K562 (cell line): ENCODE measurements around the gene TTL. TPM values are rescaled to one million over a fixed set of nuclear protein-coding genes. Genes with fewer than 3 reads are reported as not detected.
A peak's percentile ranks its signal among the peaks of the same experiment; 100 is the strongest.

Source experiments
- BHLHE40 ChIP-seq: IDR thresholded peaks from 2 replicates; pipeline ENCODE4 v1.6.1; 2011; ENCODE audit warnings: low read length, improper control_type of control experiment
- CCAR2 ChIP-seq: fragments of 200-400 bp; formaldehyde crosslinking; IDR thresholded peaks from 2 replicates; pipeline ENCODE4 v1.6.1; 2017; ENCODE audit warnings: mild to moderate bottlenecking, low read depth, low read length
- FUS ChIP-seq: fragments of 200-400 bp; formaldehyde crosslinking; optimal IDR thresholded peaks from 2 replicates; pipeline ENCODE3; 2017; ENCODE audit warnings: low read depth, low read length
- HDAC3 ChIP-seq: fragments of 450-650 bp; IDR thresholded peaks from 2 replicates; pipeline ENCODE4 v1.6.1; 2018; ENCODE audit warnings: borderline replicate concordance, mild to moderate bottlenecking, moderate library complexity; ENCODE audit not compliant: partially characterized antibody
- HEY1 ChIP-seq: fragments of 250-450 bp; sonication (Bioruptor Pico); IDR thresholded peaks from 2 replicates; pipeline ENCODE4 v1.5.0; 2020; ENCODE audit warnings: mild to moderate bottlenecking, moderate library complexity, borderline replicate concordance
- ILK ChIP-seq: fragments of 450-650 bp; IDR thresholded peaks from 2 replicates; pipeline ENCODE4 v1.6.1; 2016; ENCODE audit warnings: missing genetic modification characterization, low read depth, mild to moderate bottlenecking, missing compliant biosample characterization, moderate library complexity, borderline replicate concordance
- KLF13 ChIP-seq: fragments of 450-650 bp; IDR thresholded peaks from 2 replicates; pipeline ENCODE4 v1.6.1; 2016; ENCODE audit warnings: missing genetic modification characterization, low read depth, mild to moderate bottlenecking, missing compliant biosample characterization, moderate library complexity, borderline replicate concordance
- RBM14 ChIP-seq: fragments of 200-400 bp; formaldehyde crosslinking; IDR thresholded peaks from 2 replicates; pipeline ENCODE4 v1.6.1; 2018; ENCODE audit warnings: low read depth, mild to moderate bottlenecking, low read length, moderate library complexity, borderline replicate concordance; ENCODE audit not compliant: insufficient read depth
- TAF7 ChIP-seq: fragments of 450-650 bp; IDR thresholded peaks from 2 replicates; pipeline ENCODE4 v1.6.1; 2016; ENCODE audit warnings: missing genetic modification characterization, missing compliant biosample characterization
- TAF9B ChIP-seq: fragments of 450-650 bp; IDR thresholded peaks from 2 replicates; pipeline ENCODE4 v1.6.1; 2018; ENCODE audit warnings: mild to moderate bottlenecking; ENCODE audit not compliant: partially characterized antibody
- ZNF143 ChIP-seq: sonication (generic); formaldehyde crosslinking; IDR thresholded peaks from 2 replicates; pipeline ENCODE4 v1.9.0; 2022; ENCODE audit warnings: mild to moderate bottlenecking, missing genetic modification reagents
- ZNF24 ChIP-seq: fragments of 450-650 bp; IDR thresholded peaks from 2 replicates; pipeline ENCODE4 v1.6.1; 2016
- ZNF431 ChIP-seq: sonication (generic); formaldehyde crosslinking; IDR thresholded peaks from 2 replicates; pipeline ENCODE4 v1.8.0; 2022; ENCODE audit warnings: mild to moderate bottlenecking, missing genetic modification reagents
- ZNF551 ChIP-seq: fragments of 250-450 bp; sonication (Bioruptor Pico); IDR thresholded peaks from 2 replicates; pipeline ENCODE4 v1.5.0; 2021; ENCODE audit warnings: mild to moderate bottlenecking, moderate library complexity
- polyA plus RNA-seq, 8 experiments: library from polyadenylated mRNA; depleted of rRNA in 4 of 8; stranded (reverse) in 5 of 8; unstranded in 3 of 8; fragments of >200 nt; fragmentation: Nextera tagmentation in 2 of 8; fragmentation: Illumina TruSeq in 1 of 8; extraction: Ambion mirVana in 2 of 8; extraction: Trizol in 1 of 8; gene quantifications; 2 replicates each; pipeline versions ENCODE4 v1.2.1 to v1.2.3, GENCODE V29; 2011 to 2014; ENCODE audit warnings: inconsistent platforms in 1 of 8, missing spikeins in 1 of 8
- total RNA-seq, 7 experiments: library from RNA; depleted of rRNA in 6 of 7; stranded (reverse); fragments of >200 nt in 6 of 7; fragmentation: Illumina TruSeq in 2 of 7; extraction: Trizol in 2 of 7; gene quantifications; 2 replicates each; pipeline versions ENCODE4 v1.2.1 to v1.2.3, GENCODE V29; 2011 to 2021; ENCODE audit warnings: low replicate concordance in 1 of 7
- TF ChIP-seq, protein P1 (sequence below): fragments of 250-450 bp; sonication (Bioruptor Pico); IDR thresholded peaks from 2 replicates; pipeline ENCODE4 v1.8.0; 2022; ENCODE audit warnings: moderate library complexity, mild to moderate bottlenecking, inconsistent platforms
- TF ChIP-seq, protein P2 (sequence below), 2 experiments: fragments of 450-650 bp in 1 of 2; sonication (generic) in 1 of 2; formaldehyde crosslinking in 1 of 2; IDR thresholded peaks in 1 of 2; conservative IDR thresholded peaks in 1 of 2; 2 replicates each; pipeline versions ENCODE4 v1.6.1 to v1.8.1; 2016 to 2023; ENCODE audit warnings: mild to moderate bottlenecking in 2 of 2, moderate library complexity in 2 of 2, inconsistent platforms in 1 of 2, missing genetic modification reagents in 1 of 2
- TF ChIP-seq, protein P3 (sequence below): fragments of 250-450 bp; sonication (Bioruptor Pico); IDR thresholded peaks from 2 replicates; pipeline ENCODE4 v1.9.0; 2021; ENCODE audit warnings: mild to moderate bottlenecking
- TF ChIP-seq, protein P4 (sequence below), 2 experiments: IDR thresholded peaks in 1 of 2; conservative IDR thresholded peaks in 1 of 2; 2 replicates each; pipeline ENCODE4 v1.6.1; 2016; ENCODE audit warnings: low read depth in 2 of 2, mild to moderate bottlenecking in 1 of 2, missing compliant biosample characterization in 1 of 2, missing genetic modification characterization in 1 of 2, moderate library complexity in 1 of 2

TTL gene
- total and polyA plus RNA-seq, 9 of the 15 experiments (the other 6 are each of a cell fraction or from before 2014, with no cell fraction given): 9.4 to 54.4 (median 34.9) TPM

DNA sequence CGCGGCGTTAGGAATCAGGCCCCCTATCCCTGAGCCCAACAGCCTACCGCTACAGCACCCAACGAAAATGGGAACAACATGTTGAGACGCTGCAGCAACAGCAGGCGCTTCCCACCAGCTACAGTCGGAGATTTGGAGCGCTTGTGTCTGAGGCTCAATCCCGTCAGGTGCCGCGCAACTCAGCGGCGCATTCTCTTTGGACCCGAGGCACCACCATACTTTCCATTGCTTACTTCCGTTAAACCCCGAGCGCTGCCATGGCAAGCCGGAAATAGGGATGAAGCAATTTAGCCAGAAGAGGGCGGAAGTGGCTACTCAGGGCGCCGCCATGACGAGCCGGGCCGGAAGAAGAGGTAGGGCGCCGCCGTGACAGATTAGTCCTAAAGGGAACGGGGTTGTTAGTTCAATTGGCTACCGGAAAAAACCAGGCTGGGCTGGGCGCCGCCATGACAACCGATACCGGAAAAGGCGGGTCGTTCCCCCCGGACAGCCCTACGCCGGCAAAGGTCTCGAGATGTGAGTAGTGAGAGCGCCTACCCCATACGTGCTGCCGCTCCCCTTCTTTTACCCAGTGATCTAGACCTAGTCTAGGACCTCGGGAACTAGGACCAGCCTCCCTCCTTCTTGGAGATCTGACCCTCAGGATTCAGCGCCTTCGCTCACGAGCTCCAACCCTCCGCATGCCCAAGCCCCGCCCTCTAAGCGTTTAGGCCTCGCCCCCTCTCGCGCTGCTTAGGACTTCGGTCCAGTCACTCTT is 102.4 kb downstream of the TTL start, which contains the start of gene CHCHD5 (continued):
- TF ChIP-seq, protein P1, sequence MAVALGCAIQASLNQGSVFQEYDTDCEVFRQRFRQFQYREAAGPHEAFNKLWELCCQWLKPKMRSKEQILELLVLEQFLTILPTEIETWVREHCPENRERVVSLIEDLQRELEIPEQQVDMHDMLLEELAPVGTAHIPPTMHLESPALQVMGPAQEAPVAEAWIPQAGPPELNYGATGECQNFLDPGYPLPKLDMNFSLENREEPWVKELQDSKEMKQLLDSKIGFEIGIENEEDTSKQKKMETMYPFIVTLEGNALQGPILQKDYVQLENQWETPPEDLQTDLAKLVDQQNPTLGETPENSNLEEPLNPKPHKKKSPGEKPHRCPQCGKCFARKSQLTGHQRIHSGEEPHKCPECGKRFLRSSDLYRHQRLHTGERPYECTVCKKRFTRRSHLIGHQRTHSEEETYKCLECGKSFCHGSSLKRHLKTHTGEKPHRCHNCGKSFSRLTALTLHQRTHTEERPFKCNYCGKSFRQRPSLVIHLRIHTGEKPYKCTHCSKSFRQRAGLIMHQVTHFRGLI: no peak
- TF ChIP-seq HDAC3 (no peak), ZNF431 (CRISPR knock-in tag) (no peak; the same call in 1 of the 2 replicates), TAF9B (peak; percentile 90), BHLHE40 (no peak; the same call in none of the 2 replicates), ILK (no peak), RBM14 (no peak), HEY1 (CRISPR knock-in tag) (no peak), ZNF24 (0 out of 2 replicates have a peak, but pooled peaks have one; percentile 41), ZNF551 (CRISPR knock-in tag) (no peak), FUS (no peak), TAF7 (tag) (peak; percentile 92), ZNF143 (CRISPR knock-in tag) (0 out of 2 replicates have a peak, but pooled peaks have one; percentile 9), CCAR2 (no peak), KLF13 (no peak)
- TF ChIP-seq, protein P2, sequence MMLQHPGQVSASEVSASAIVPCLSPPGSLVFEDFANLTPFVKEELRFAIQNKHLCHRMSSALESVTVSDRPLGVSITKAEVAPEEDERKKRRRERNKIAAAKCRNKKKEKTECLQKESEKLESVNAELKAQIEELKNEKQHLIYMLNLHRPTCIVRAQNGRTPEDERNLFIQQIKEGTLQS (IDR thresholded peaks at IDR 0.05): peak; percentile 77
- TF ChIP-seq, protein P2 (CRISPR knock-in tag; conservative IDR thresholded peaks at IDR 0.05): peak; percentile 96
- TF ChIP-seq, protein P3, sequence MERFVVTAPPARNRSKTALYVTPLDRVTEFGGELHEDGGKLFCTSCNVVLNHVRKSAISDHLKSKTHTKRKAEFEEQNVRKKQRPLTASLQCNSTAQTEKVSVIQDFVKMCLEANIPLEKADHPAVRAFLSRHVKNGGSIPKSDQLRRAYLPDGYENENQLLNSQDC (CRISPR knock-in tag): no peak
- TF ChIP-seq, protein P4, sequence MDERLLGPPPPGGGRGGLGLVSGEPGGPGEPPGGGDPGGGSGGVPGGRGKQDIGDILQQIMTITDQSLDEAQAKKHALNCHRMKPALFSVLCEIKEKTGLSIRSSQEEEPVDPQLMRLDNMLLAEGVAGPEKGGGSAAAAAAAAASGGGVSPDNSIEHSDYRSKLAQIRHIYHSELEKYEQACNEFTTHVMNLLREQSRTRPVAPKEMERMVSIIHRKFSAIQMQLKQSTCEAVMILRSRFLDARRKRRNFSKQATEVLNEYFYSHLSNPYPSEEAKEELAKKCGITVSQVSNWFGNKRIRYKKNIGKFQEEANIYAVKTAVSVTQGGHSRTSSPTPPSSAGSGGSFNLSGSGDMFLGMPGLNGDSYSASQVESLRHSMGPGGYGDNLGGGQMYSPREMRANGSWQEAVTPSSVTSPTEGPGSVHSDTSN (CRISPR knock-in tag; IDR thresholded peaks at IDR 0.05; ENCODE audit: low read depth): no peak
- TF ChIP-seq, protein P4 (tag; conservative IDR thresholded peaks at IDR 0.05; ENCODE audit: low read depth): 0 out of 2 replicates have a peak, but pooled peaks have one; percentile 25
